ENCODE results near the gene TTC39C. TPM values are rescaled to one million over a fixed set of nuclear protein-coding genes. Genes with fewer than 3 reads are reported as not detected.

Gene TTC39C
- total and polyA plus RNA-seq, 2 of the 8 experiments (the other 6 are each of a cell fraction or from before 2014, with no cell fraction given), result 8.1 to 79.1 TPM

- H3K9me3 ChIP-seq (ENCODE audit: insufficient read depth in 2 of 2, low read depth in 1 of 2, low read length in 1 of 2), result no peaks in the 10 kb centered on the region
- no peak overlapping the region for H2BK20ac ChIP-seq (ENCODE audit: low read length)
- H3K4me3 ChIP-seq (ENCODE audit: extremely low read depth in 1 of 4, insufficient read depth in 2 of 4, low read depth in 3 of 4, low read length in 4 of 4), result no peak overlapping the region
- no peak for DNase-seq (ENCODE audit: low read depth in 1 of 2, low spot score in 2 of 2)
- H3K4me1 ChIP-seq (replicated peaks in 1 of 4; ENCODE audit: control insufficient read depth in 3 of 4, insufficient read depth in 4 of 4, low read length in 3 of 4), result peaks cover 0 to 4% (median 2%) of the 10 kb centered on the region in 4 experiments; a peak in 4 of 7 replicates
- H3K14ac ChIP-seq (ENCODE audit: insufficient read length), result no peak overlapping the region
- TF ChIP-seq HDAC6 (IDR thresholded peaks at IDR 0.05; ENCODE audit: low read depth, low read length) (no peak), SP4 (IDR thresholded peaks at IDR 0.05; ENCODE audit: low read length) (no peak), CBX5 (IDR thresholded peaks at IDR 0.05; ENCODE audit: low read depth, low read length) (no peak), SIX5 (IDR thresholded peaks at IDR 0.05; ENCODE audit: low read depth, low read length) (no peak), SIRT6 (IDR thresholded peaks at IDR 0.05; ENCODE audit: low read length) (no peak), POU5F1 (IDR thresholded peaks at IDR 0.05; ENCODE audit: low read depth, low read length) (no peak), NRF1 (IDR thresholded peaks at IDR 0.05; ENCODE audit: low read depth, low read length) (no peak), CHD2 (IDR thresholded peaks at IDR 0.05; ENCODE audit: low read length) (no peak), SP1 (IDR thresholded peaks at IDR 0.05; ENCODE audit: low read depth, low read length) (no peak), FOSL1 (IDR thresholded peaks at IDR 0.05; ENCODE audit: insufficient read depth, low read depth, low read length) (no peak), CTBP2 (IDR thresholded peaks at IDR 0.05; ENCODE audit: borderline replicate concordance, insufficient read depth, insufficient read length, low read length) (no peak), SRF (IDR thresholded peaks at IDR 0.05; ENCODE audit: low read depth, low read length) (no peak)
- H4K8ac ChIP-seq (ENCODE audit: extremely low read depth, insufficient read depth, low read length), result no peak overlapping the region
- H4K91ac ChIP-seq (replicated peaks; ENCODE audit: insufficient read length, low read length), result no peak overlapping the region
- no peak overlapping the region for H3K27ac ChIP-seq (ENCODE audit: low read depth, low read length)
- H3K4me2 ChIP-seq (ENCODE audit: insufficient read depth in 1 of 2, low read depth in 2 of 2, low read length in 2 of 2), result no peak overlapping the region
- H2BK5ac ChIP-seq (ENCODE audit: low read depth, low read length), result no peak overlapping the region
- no peak overlapping the region for H3K4ac ChIP-seq (replicated peaks; ENCODE audit: insufficient read length, low read depth, low read length)
- no peak overlapping the region for H2BK120ac ChIP-seq (replicated peaks; ENCODE audit: low read depth, low read length)
- 81% methylated on average over 4 of the region's 4 CpGs; no CpG with 5 or more reads in 1 of the 2 experiments for WGBS, 2 experiments (ENCODE audit: extremely low coverage in 1 of 2, insufficient coverage in 1 of 2, insufficient read length in 1 of 2, insufficient replicate concordance in 2 of 2, low coverage in 1 of 2, low lambda C conversion rate in 2 of 2, missing lambda C conversion rate in 1 of 2)
- H3K56ac ChIP-seq (replicated peaks; ENCODE audit: insufficient read length, low read depth, low read length), result no peak overlapping the region
- peaks cover 7% of the 10 kb centered on the region for H3K79me1 ChIP-seq (ENCODE audit: low read depth, low read length)
- H4K5ac ChIP-seq (ENCODE audit: insufficient read length, low read depth, low read length), result no peak overlapping the region
- peaks cover 2 to 4% of the 10 kb centered on the region in 2 experiments for H4K20me1 ChIP-seq (replicated peaks in 1 of 2; ENCODE audit: control insufficient read depth in 1 of 2, insufficient read depth in 2 of 2, low read length in 2 of 2)
- no peak overlapping the region for H2BK12ac ChIP-seq (ENCODE audit: low read depth, low read length)
- H3K79me2 ChIP-seq (ENCODE audit: control insufficient read depth in 1 of 2, insufficient read depth in 2 of 2, low read length in 2 of 2), result peaks cover 0 to 53% of the 10 kb centered on the region in 2 experiments; a peak in 2 of 4 replicates
- H2AFZ ChIP-seq (ENCODE audit: low read length), result no peak overlapping the region
- H3K27me3 ChIP-seq (replicated peaks in 1 of 4; ENCODE audit: control insufficient read depth in 3 of 4, extremely low read depth in 1 of 4, insufficient read depth in 3 of 4, low read length in 3 of 4), result no peaks in the 10 kb centered on the region
- H3K36me3 ChIP-seq (ENCODE audit: control insufficient read depth in 2 of 4, insufficient read depth in 4 of 4, low read length in 3 of 4), result no peaks in the 10 kb centered on the region
- no peak overlapping the region for H3K23ac ChIP-seq (ENCODE audit: insufficient read length)
- H3K23me2 ChIP-seq (ENCODE audit: low read depth, low read length), result no peaks in the 10 kb centered on the region
- no peak overlapping the region for H2AK5ac ChIP-seq (ENCODE audit: low read depth, low read length)
- ChIA-PET CTCF (ENCODE audit: partially characterized antibody) (no interaction called here), POLR2A (ENCODE audit: partially characterized antibody) (interaction anchor here (1.2 kb wide), 1 partner anchor 11 kb away, joined by 4 read pairs; no protein-coding TSS in a partner anchor)
- H2BK15ac ChIP-seq (ENCODE audit: low read length), result no peak overlapping the region
- no peak for FAIRE-seq
- H3K9ac ChIP-seq (replicated peaks in 1 of 4; ENCODE audit: extremely low read depth in 1 of 4, low read depth in 3 of 4, low read length in 3 of 4), result no peak overlapping the region
- H3K18ac ChIP-seq (ENCODE audit: extremely low read depth, low read length), result no peak overlapping the region
Measured at GRCh38 chr18:24054130-24054529, 39.6 kb downstream of the TTC39C start.

All from H1 (cell line).